Body of pancreas (tissue), 4 donors: ENCODE measurements around the gene PCK2.

ENCODE experiments used
- POLR2A ChIP-seq, 3 donors: fragments of 450-650 bp; IDR thresholded peaks; one replicate each; pipeline ENCODE4 v1.6.1; 2016; ENCODE audit warnings: antibody characterized with exemption in 3 of 3, mild to moderate bottlenecking in 2 of 3
- TF ChIP-seq, protein P1 (sequence below), 7 experiments: fragments of 450-650 bp in 4 of 7; fragments of 200-600 bp in 3 of 7; sonication (generic) in 3 of 7; IDR thresholded peaks; one replicate each; pipeline ENCODE4 v1.5.1; 2016 to 2019; ENCODE audit warnings: antibody characterized with exemption in 7 of 7

DNA sequence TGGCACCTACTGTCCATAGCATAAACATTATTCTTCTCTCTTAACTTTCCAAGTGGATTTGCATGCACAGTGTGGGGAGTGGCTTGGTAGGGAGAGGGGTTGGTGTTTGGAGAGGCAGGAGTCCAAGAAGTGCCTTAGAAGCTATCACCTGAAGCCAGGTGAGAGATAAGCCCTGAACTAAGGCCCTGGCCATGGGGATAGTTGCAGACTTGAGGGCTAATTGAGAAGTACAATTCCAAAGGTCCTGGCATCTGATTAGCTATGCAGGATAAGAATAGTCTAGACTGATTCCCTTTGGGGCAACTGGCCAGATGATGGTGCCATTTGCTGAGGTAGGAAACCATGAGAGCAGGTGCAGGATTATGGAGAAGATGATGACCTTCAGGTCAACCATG, 2.0 kb upstream of the PCK2 start:
- TF ChIP-seq, protein P1, sequence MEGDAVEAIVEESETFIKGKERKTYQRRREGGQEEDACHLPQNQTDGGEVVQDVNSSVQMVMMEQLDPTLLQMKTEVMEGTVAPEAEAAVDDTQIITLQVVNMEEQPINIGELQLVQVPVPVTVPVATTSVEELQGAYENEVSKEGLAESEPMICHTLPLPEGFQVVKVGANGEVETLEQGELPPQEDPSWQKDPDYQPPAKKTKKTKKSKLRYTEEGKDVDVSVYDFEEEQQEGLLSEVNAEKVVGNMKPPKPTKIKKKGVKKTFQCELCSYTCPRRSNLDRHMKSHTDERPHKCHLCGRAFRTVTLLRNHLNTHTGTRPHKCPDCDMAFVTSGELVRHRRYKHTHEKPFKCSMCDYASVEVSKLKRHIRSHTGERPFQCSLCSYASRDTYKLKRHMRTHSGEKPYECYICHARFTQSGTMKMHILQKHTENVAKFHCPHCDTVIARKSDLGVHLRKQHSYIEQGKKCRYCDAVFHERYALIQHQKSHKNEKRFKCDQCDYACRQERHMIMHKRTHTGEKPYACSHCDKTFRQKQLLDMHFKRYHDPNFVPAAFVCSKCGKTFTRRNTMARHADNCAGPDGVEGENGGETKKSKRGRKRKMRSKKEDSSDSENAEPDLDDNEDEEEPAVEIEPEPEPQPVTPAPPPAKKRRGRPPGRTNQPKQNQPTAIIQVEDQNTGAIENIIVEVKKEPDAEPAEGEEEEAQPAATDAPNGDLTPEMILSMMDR (IDR thresholded peaks at IDR 0.05), result no peak
- TF ChIP-seq POLR2A (IDR thresholded peaks at IDR 0.05), result no peak
